BLaER1 treated with 17β-estradiol and CSF1 and Interleukin-3, amounts not matched to agents 10 nM and 100 nM (cell line): ENCODE measurements around the gene CUL1.

Experiments used
- H3K27ac ChIP-seq, 11 experiments: shearing (Covaris generic); formaldehyde crosslinking; 2 replicates each; pipeline ENCODE4 v1.8.1; 2022
- H3K27me3 ChIP-seq, 11 experiments: shearing (Covaris generic); formaldehyde crosslinking; 2 replicates each; pipeline ENCODE4 v1.8.1; 2022
- H3K36me3 ChIP-seq, 11 experiments: shearing (Covaris generic); formaldehyde crosslinking; 2 replicates each; pipeline ENCODE4 v1.8.1; 2022
- H3K4me1 ChIP-seq, 10 experiments: shearing (Covaris generic); formaldehyde crosslinking; 2 replicates each; pipeline ENCODE4 v1.8.1; 2022
- H3K4me2 ChIP-seq, 11 experiments: shearing (Covaris generic); formaldehyde crosslinking; 2 replicates each; pipeline ENCODE4 v1.8.1; 2022
- H3K4me3 ChIP-seq, 10 experiments: shearing (Covaris generic); formaldehyde crosslinking; 2 replicates each; pipeline ENCODE4 v1.8.1; 2022
- H3K9ac ChIP-seq, 11 experiments: shearing (Covaris generic); formaldehyde crosslinking; 2 replicates each; pipeline ENCODE4 v1.8.1; 2022
- H3K9me3 ChIP-seq, 11 experiments: shearing (Covaris generic); formaldehyde crosslinking; replicated peaks in 1 of 11; 2 replicates each; pipeline ENCODE4 v1.8.1; 2022
- H4K20me1 ChIP-seq, 11 experiments: shearing (Covaris generic); formaldehyde crosslinking; 2 replicates each; pipeline ENCODE4 v1.8.1; 2022
- Cebpa-rat ChIP-seq, 11 experiments: shearing (Covaris generic); IDR thresholded peaks; 2 replicates each; pipeline ENCODE4 v1.8.1; 2022

CUL1 gene

DNA sequence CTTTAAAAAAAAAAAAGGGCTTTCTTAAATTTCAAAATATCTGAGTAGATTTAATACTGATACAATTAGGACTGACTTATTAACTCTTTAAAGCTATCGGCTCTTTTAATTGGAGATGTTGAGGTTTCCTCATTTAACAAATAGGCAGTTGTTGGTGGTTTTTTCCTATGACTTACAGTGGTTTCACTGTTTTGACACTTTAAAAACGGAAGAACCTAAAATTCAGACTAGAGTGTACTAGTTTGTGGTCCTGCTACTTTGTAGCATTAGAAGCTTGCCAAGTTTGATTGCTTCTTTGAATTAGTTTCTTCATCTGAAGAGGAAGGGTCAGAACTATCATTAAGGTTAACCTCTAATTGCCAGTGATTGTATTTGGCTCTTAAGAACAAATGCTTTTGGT lies 27.7 kb downstream of the CUL1 start:
- peaks cover 96 to 100% (median 99%) of the 10 kb centered on the region in 11 experiments for H4K20me1 ChIP-seq
- H3K27ac ChIP-seq, result no peak overlapping the region
- no peaks in the 10 kb centered on the region for H3K27me3 ChIP-seq
- no peak overlapping the region for H3K9ac ChIP-seq
- H3K4me3 ChIP-seq, result no peak overlapping the region
- TF ChIP-seq Cebpa-rat (IDR thresholded peaks at IDR 0.05), result no peak
- peaks cover 22 to 59% (median 36%) of the 10 kb centered on the region in 11 experiments for H3K36me3 ChIP-seq
- peak overlapping the region in 9 of 11 experiments; percentile 1 to 37 (median 30); a peak in 12 of 22 replicates for H3K4me2 ChIP-seq
- H3K9me3 ChIP-seq, result peaks cover 0 to 21% (median 7%) of the 10 kb centered on the region in 11 experiments; a peak in 7 of 22 replicates
- H3K4me1 ChIP-seq, result peaks cover 39 to 60% (median 50%) of the 10 kb centered on the region in 10 experiments

- Histone ChIP-seq H3K27ac (no peak overlapping the region), H4K20me1 (peaks cover 94 to 100% (median 98%) of the 10 kb centered on the region in 11 experiments), H3K36me3 (peaks cover 34 to 59% (median 41%) of the 10 kb centered on the region in 11 experiments), H3K4me1 (peaks cover 27 to 50% (median 42%) of the 10 kb centered on the region in 10 experiments), H3K4me3 (no peak overlapping the region), H3K9ac (no peak overlapping the region), H3K27me3 (no peaks in the 10 kb centered on the region), H3K9me3 (peaks cover 0 to 12% (median 3%) of the 10 kb centered on the region in 11 experiments; a peak in 6 of 22 replicates), H3K4me2 (no peak overlapping the region)
- no peak for TF ChIP-seq Cebpa-rat (IDR thresholded peaks at IDR 0.05)
Measured at GRCh38 chr7:148727501-148728278, 29.0 kb downstream of the CUL1 start.

GRCh38 chr7:148729984-148730733 lies 31.5 kb downstream of the CUL1 start:
- Histone ChIP-seq H3K27ac (no peak overlapping the region), H3K27me3 (no peaks in the 10 kb centered on the region), H3K9me3 (no peaks in the 10 kb centered on the region), H3K4me3 (no peak overlapping the region), H3K4me1 (peaks cover 16 to 48% (median 28%) of the 10 kb centered on the region in 10 experiments), H3K9ac (no peak overlapping the region), H4K20me1 (peaks cover 91 to 100% (median 98%) of the 10 kb centered on the region in 11 experiments), H3K36me3 (peaks cover 47 to 63% (median 57%) of the 10 kb centered on the region in 11 experiments), H3K4me2 (no peak overlapping the region)
- no peak for TF ChIP-seq Cebpa-rat (IDR thresholded peaks at IDR 0.05)

- Histone ChIP-seq H3K4me2 (peak overlapping the region in 3 of 11 experiments; percentile 52 to 69 (median 65); a peak in 5 of 22 replicates), H3K9me3 (no peaks in the 10 kb centered on the region), H3K4me1 (peaks cover 0 to 22% (median 9%) of the 10 kb centered on the region in 10 experiments; a peak in 9 of 20 replicates), H3K36me3 (peaks cover 74 to 88% (median 84%) of the 10 kb centered on the region in 11 experiments), H3K9ac (no peak overlapping the region), H3K27me3 (no peaks in the 10 kb centered on the region), H3K4me3 (no peak overlapping the region), H3K27ac (no peak overlapping the region), H4K20me1 (peaks cover 77 to 99% (median 93%) of the 10 kb centered on the region in 11 experiments)
- TF ChIP-seq Cebpa-rat (IDR thresholded peaks at IDR 0.05), result no peak
Measured at GRCh38 chr7:148732862-148733261, 34.2 kb downstream of the CUL1 start.

GRCh38 chr7:148733496-148733895 lies 34.8 kb downstream of the CUL1 start:
- Histone ChIP-seq H4K20me1 (peaks cover 75 to 99% (median 93%) of the 10 kb centered on the region in 11 experiments), H3K9ac (peak overlapping the region in 3 of 11 experiments; percentile 2 to 22 (median 3); a peak in 3 of 22 replicates), H3K4me3 (0 out of 20 replicates have a peak overlapping the region, but pooled peaks of 1 of the 10 experiments have one; percentile 3), H3K27me3 (no peaks in the 10 kb centered on the region), H3K36me3 (peaks cover 80 to 95% (median 91%) of the 10 kb centered on the region in 11 experiments), H3K4me2 (peak overlapping the region in 3 of 11 experiments; percentile 52 to 69 (median 65); a peak in 6 of 22 replicates), H3K27ac (no peak overlapping the region), H3K4me1 (peaks cover 0 to 22% (median 9%) of the 10 kb centered on the region in 10 experiments; a peak in 9 of 20 replicates), H3K9me3 (0 out of 22 replicates have a peak, but pooled peaks cover 0 to 5% (median 0%) of the 10 kb centered on the region in 11 experiments)
- no peak for TF ChIP-seq Cebpa-rat (IDR thresholded peaks at IDR 0.05)

GRCh38 chr7:148735141-148735540 lies 36.4 kb downstream of the CUL1 start:
- Histone ChIP-seq H3K4me3 (no peak overlapping the region), H3K27ac (no peak overlapping the region), H3K4me1 (peaks cover 0 to 22% (median 9%) of the 10 kb centered on the region in 10 experiments; a peak in 9 of 20 replicates), H4K20me1 (peaks cover 59 to 99% (median 81%) of the 10 kb centered on the region in 11 experiments), H3K9me3 (peaks cover 2 to 20% (median 10%) of the 10 kb centered on the region in 11 experiments; a peak in 21 of 22 replicates), H3K9ac (no peak overlapping the region), H3K4me2 (no peak overlapping the region), H3K36me3 (peaks cover 89 to 100% (median 98%) of the 10 kb centered on the region in 11 experiments), H3K27me3 (no peaks in the 10 kb centered on the region)
- TF ChIP-seq Cebpa-rat (IDR thresholded peaks at IDR 0.05), result no peak

GRCh38 chr7:148735967-148736366 lies 37.3 kb downstream of the CUL1 start:
- Histone ChIP-seq H3K27me3 (no peaks in the 10 kb centered on the region), H3K36me3 (peaks cover 89 to 100% (median 98%) of the 10 kb centered on the region in 11 experiments), H3K27ac (no peak overlapping the region), H4K20me1 (peaks cover 51 to 92% (median 72%) of the 10 kb centered on the region in 11 experiments), H3K4me1 (peaks cover 0 to 22% (median 9%) of the 10 kb centered on the region in 10 experiments; a peak in 9 of 20 replicates), H3K4me3 (no peak overlapping the region), H3K9ac (no peak overlapping the region), H3K4me2 (no peak overlapping the region), H3K9me3 (peaks cover 10 to 28% (median 18%) of the 10 kb centered on the region in 11 experiments)
- TF ChIP-seq Cebpa-rat (IDR thresholded peaks at IDR 0.05), result no peak

GRCh38 chr7:148738737-148739535 lies 40.2 kb downstream of the CUL1 start:
- H3K4me2 ChIP-seq, result no peak overlapping the region

More at GRCh38 chr7:148738737-148739535, 40.2 kb downstream of the CUL1 start:
- Histone ChIP-seq H3K4me3 (no peak overlapping the region), H3K27me3 (no peaks in the 10 kb centered on the region), H4K20me1 (peaks cover 27 to 63% (median 44%) of the 10 kb centered on the region in 11 experiments; a peak in 21 of 22 replicates), H3K27ac (no peak overlapping the region), H3K36me3 (peaks cover 94 to 100% (median 99%) of the 10 kb centered on the region in 11 experiments), H3K9me3 (peaks cover 39 to 58% (median 48%) of the 10 kb centered on the region in 11 experiments), H3K9ac (no peak overlapping the region), H3K4me1 (peaks cover 0 to 7% (median 0%) of the 10 kb centered on the region in 10 experiments; a peak in 6 of 20 replicates)
- no peak for TF ChIP-seq Cebpa-rat (IDR thresholded peaks at IDR 0.05)
